Adipose tissue (tissue), 3 donors: ENCODE data around the gene USP22. TPM values are rescaled to one million over a fixed set of nuclear protein-coding genes. Genes with fewer than 3 reads are reported as not detected.
"Not testable (repeated sequence)": the region's sequence is repeated elsewhere in the genome, so short reads cannot be mapped to it uniquely, and the experiment has no call there.

Experiments
- H3K27ac ChIP-seq: one replicate; pipeline ENCODE4 v1.5.1; 2013; ENCODE audit warnings: low read depth, low read length
- WGBS, 3 donors: extraction: QIAGEN DNeasy Blood & Tissue Kit; methylation state at CpG; one replicate each; pipeline ENCODE4 v1.1.7; 2013; 5-methylcytosine and 5-hydroxymethylcytosine counted together
- polyA plus RNA-seq, 3 donors: library from polyadenylated mRNA; stranded (reverse); fragments of 200-250 nt; gene quantifications; one replicate each; pipeline ENCODE4 v1.2.3, GENCODE V29; 2013
- donor health status: healthy with polysubstance abuse.
- donor health status: Bipolar disorder and iron deficiency.
- donor health status: healthy.

USP22 gene
- polyA plus RNA-seq, 3 donors = 37.8 to 47.9 (median 43.5) TPM

DNA sequence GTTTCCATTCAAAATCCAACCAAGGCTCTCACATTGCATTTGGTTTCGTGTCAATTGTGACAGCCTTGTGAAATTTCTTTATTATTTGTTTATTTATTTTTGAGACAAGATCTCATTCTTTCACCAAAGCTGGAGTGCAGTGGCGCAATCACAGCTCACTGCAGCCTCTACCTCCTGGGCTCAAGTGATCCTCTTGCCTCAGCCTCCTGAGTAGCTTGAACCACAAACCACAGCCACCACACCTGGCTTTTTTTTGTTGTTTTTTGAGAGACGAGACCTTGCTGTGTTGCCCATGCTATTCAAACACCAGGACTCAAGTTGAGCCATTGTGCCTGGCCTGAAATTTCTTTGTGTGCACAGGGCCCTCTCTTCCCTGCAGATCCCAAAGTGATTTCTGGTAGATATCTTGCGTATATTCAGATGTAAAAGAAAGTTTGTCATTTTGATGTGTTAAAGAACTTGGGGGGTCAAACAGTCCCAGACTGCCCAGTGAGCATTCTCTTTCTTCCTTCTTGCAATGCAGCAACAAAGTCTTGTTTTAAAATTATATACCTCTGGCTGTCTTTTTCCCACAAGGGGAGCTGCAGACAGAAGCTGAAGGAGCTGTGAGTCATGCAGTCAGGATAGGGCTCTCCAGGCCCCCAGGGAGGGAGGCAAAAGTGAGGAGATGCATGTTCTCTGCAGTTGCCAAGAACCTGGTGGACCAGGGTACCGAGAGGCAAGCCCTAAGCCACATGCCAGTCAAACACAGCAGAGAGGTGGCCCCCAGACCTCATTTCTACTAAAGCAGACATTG, 15.5 kb upstream of the USP22 start:
- H3K27ac ChIP-seq = no peak overlapping the region
- WGBS, 3 donors = 76 to 83% (median 77%) methylated on average over 5 of the region's 5 CpGs

DNA sequence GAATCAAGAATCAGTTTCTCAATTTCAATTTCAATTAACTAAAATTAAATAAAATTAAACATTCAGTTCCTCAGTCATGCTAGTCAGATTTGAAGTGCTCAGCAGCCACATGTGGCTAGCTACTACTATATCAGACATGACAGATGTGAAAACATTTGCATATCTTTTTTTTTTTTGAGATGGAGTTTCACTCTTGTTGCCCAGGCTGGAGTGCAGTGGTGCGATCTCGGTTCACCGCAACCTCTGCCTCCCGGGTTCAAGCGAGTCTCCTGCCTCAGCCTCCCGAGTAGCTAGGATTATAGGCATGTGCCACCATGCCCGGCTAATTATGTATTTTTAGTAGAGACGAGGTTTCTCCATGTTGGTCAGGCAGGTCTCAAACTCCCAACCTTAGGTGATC, 10.2 kb upstream of the USP22 start:
- 95 to 98% (median 97%) methylated on average over 8 of the region's 8 CpGs for WGBS, 3 donors
- H3K27ac ChIP-seq = not testable (repeated sequence)

DNA sequence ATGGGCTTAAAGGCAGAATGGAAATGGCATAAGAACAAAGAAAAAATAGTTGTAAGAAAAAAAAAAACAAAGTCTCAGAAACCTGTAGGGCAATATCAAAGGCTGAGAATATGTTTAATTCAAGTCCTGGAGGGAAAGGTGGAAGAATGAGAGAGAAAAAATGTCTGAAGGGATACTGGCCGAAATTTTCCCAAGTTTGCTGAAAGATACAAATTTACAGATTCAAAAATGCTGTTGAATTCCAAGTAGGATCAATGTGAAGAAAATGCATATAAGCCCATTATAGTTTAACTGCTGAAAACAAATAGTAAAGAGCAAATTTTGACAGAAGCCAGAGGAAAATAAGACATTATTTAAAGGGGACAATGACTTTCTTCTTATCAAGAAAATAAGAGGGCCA, 6.6 kb upstream of the USP22 start:
- WGBS, 3 donors = 89 to 100% (median 95%) methylated on average over 1 of the region's 1 CpG
- H3K27ac ChIP-seq = no peak overlapping the region

GRCh38 chr17:21046216-21046615, 3.4 kb upstream of the USP22 start:
- H3K27ac ChIP-seq = no peak overlapping the region
- WGBS, 3 donors = 67 to 94% (median 93%) methylated on average over 3 of the region's 3 CpGs

GRCh38 chr17:21044971-21045370, 2.2 kb upstream of the USP22 start:
- WGBS, 3 donors = 96 to 97% (median 96%) methylated on average over 10 of the region's 10 CpGs
- H3K27ac ChIP-seq = no peak overlapping the region

DNA sequence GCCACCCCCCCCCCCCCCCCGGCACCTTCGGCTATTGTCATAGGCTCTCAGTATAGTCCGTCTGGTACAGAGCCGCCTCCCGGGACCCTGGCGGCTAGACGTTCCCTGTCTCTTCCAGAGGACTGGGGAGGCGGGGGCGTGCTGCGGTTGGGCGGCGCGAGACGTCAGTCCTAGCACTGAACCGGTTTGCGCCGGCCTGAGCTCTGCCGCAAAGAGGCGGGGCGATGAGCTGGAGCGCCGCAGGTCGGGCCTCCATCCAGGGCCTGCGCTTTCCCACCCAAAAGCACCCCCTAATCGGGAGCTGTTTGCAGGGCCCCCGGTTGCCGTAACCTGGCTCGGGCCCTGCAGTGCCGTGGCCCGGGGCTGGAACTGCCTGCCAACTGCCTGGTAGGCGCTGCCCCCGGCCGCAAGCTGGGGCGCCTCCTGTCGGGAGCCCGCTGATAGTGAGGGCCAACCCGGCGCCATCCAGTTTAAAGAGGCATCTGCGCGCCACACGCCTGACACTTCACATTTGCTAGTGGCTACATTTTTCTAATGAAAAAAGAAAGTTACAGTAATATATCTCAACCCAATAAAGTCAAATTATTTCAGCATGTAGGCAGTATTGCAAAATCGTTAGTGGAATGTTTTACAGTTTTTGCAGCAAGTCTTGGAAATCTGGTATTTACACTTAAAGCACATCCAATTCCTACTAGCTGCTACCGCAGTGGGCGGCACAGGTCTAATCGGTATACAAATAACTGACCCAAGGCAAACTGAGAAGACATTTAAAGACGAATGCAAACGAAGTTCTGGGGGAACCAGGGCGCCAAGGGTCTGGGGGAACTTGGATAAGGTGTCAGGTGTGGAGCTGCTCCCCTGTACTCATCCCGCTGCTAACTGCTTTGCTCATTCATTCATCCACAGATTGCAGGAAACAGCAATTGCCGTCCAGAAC, 753 bp upstream of the USP22 start:
- no peak overlapping the region for H3K27ac ChIP-seq
- WGBS, 3 donors = 1 to 4% (median 3%) methylated on average over 43 to 50 of the region's 50 CpGs

- 0 to 1% (median 1%) methylated on average over 47 of the region's 47 CpGs for WGBS, 3 donors
Observed at GRCh38 chr17:21041741-21042457, 912 bp downstream of the USP22 start.

DNA sequence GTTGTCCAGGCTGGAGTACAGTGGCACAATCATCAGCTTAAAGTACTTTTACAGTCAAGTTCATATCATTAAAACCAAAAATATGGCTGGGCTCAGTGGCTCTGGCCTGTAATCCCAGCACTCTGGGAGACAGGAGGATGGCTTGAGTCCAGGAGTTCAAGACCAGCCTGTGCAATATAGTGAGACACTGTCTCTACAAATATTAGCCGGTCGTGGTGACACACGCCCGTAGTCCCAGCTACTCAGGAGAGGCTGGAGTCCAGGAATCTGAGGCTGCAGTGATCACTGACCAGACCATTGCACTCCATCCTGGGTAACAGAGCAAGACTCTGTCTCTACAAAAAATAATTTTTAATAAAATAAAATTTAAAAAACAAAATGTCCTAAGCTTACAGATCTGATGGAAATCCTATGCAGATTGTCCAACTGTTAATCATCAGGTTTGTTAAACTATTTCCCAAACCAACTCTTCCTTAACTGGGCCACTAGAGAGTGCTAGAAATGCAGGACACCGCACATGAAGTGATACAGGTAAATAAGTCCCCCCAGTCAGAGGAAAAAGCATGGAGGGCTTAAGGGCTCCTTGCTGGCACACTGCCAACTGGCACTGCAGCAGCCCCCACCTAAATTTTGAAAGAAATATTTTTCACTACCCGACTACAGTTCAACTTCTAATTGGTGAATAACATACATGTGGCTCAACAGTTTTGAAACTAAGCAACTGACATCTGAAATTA, 2.8 kb downstream of the USP22 start:
- no peak overlapping the region for H3K27ac ChIP-seq
- WGBS, 3 donors = 23 to 33% (median 33%) methylated on average over 6 of the region's 6 CpGs

More at GRCh38 chr17:21041741-21042457, 912 bp downstream of the USP22 start:
- peak overlapping the region; percentile 99 for H3K27ac ChIP-seq

DNA sequence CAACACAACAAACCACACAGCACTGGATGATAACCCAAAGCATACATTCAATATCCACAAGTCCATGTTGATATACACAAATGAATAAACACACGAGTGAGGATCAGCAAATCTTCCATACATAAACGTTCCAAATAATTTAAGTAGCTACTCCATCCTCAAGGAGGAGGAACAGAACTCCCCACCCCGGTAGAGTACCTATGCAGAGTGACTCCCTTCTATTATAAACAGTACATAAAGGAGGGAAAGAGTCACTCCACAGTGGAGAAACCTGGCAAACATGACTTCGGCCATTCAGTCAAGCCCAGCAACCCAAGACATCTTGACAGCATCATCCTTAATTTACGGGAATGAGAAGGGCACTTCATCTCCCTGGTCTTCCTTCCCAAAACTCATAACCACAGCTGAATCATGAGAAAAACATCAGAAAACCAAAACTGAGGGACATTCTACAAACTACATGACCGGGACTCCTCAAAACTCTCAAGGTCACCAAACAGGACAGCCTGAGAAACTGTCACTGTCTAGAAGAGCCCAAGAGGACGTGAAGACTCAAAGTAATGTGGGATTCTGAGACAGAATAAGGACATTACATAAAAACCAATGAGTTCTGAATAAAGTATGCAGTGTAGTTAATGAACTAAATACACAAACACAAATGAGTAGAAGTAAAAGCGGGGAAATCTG, 5.6 kb downstream of the USP22 start:
- 43 to 59% (median 57%) methylated on average over 8 of the region's 8 CpGs for WGBS, 3 donors
- H3K27ac ChIP-seq = no peak overlapping the region

- no peak overlapping the region for H3K27ac ChIP-seq
- whole genome bisulfite sequencing, 3 donors = 51 to 59% (median 56%) methylated on average over 4 of the region's 4 CpGs
Observed at GRCh38 chr17:21036361-21036881, 6.4 kb downstream of the USP22 start.

- 77 to 86% (median 80%) methylated on average over 7 of the region's 7 CpGs for WGBS, 3 donors
- H3K27ac ChIP-seq = no peak overlapping the region
Observed at GRCh38 chr17:21035406-21035805, 7.4 kb downstream of the USP22 start.

DNA sequence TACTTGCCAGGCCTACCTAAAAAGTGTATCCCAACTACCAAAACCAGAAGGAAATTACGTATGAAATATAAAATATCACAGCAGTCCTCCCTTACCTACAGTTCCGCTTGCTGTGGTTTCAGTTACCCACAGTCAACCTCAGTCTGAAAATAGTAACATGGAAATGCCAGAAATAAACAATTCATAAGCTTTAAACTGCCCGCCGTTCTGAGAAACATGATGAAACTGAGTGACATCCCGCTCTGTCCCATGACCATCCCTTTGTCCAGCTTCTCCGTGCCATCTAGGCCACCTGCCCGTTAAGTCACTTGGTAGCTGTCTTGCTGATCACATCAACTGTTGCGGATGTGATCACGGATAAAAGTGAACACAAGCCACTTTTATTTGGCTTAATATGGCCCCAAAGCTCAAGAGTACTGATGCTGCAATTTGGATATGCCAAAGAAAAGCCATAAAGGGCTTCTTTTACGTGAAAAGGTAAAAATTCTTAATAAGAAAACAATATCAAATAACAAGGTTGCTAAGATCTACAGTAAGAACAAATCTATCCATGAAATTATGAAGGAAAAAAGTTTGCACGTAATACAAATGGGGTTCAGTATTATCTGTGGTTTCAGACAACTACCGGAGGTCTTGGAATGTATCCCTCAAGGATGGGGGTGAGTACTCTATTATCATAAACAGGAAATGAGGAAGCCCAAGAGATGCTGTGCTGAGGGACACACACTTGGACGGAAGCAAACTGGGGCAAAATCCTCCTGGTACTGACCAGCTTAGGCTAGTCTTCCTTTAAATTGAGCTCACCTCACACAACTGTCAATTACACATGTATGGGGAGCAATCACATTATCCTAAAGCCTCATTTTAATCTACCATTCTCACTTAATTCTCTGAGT, 8.2 kb downstream of the USP22 start:
- H3K27ac ChIP-seq = peak overlapping the region; percentile 26
- 25 to 49% (median 29%) methylated on average over 13 of the region's 13 CpGs for WGBS, 3 donors

- no peak overlapping the region for H3K27ac ChIP-seq
- WGBS, 3 donors = 56 to 80% (median 70%) methylated on average over 2 of the region's 2 CpGs
Observed at GRCh38 chr17:21033350-21033749, 9.5 kb downstream of the USP22 start.

DNA sequence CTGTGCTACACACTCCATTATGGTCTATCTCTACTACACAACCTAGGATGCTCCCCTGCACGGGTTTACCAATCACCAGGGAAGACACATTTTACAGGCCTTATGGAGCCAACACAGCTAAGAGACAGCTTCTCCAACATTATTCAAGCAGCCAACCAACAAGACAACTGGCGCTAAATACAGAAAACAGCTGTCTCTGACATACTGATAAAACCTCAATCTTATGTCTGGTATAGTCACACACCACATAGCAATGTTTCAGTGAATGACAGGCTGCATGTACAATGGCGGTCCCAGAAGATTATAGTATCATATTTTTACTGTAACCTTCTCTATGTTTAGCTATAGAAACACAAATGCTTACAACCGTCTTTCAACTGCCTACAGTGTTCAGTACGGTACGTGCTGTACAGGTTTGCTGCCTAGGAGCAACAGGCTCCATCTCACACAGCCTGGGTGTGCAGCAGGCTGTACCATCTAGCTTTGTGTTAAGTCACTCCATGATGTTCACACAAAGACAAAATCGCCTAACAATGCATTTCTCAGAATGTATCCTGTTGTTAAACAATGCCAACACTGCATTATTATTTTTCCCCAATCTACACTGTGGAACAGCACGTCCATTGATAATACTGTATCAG, 10.9 kb downstream of the USP22 start:
- no peak overlapping the region for H3K27ac ChIP-seq
- 73 to 76% (median 74%) methylated on average over 8 of the region's 8 CpGs for WGBS, 3 donors

- 79 to 83% (median 81%) methylated on average over 7 of the region's 7 CpGs for WGBS, 3 donors
- no peak overlapping the region for H3K27ac ChIP-seq
Observed at GRCh38 chr17:21030375-21030774, 12.4 kb downstream of the USP22 start.

GRCh38 chr17:21029515-21029914, 13.3 kb downstream of the USP22 start:
- WGBS, 3 donors = 4 to 46% (median 33%) methylated on average over 2 of the region's 2 CpGs
- H3K27ac ChIP-seq = no peak overlapping the region
